ENCODE data around the gene RPL10L. TPM values are rescaled to one million over a fixed set of nuclear protein-coding genes. Genes with fewer than 3 reads are reported as not detected.

Gene RPL10L
- not detected for polyA plus RNA-seq (2012; ENCODE audit: insufficient read depth, insufficient read length)

DNA sequence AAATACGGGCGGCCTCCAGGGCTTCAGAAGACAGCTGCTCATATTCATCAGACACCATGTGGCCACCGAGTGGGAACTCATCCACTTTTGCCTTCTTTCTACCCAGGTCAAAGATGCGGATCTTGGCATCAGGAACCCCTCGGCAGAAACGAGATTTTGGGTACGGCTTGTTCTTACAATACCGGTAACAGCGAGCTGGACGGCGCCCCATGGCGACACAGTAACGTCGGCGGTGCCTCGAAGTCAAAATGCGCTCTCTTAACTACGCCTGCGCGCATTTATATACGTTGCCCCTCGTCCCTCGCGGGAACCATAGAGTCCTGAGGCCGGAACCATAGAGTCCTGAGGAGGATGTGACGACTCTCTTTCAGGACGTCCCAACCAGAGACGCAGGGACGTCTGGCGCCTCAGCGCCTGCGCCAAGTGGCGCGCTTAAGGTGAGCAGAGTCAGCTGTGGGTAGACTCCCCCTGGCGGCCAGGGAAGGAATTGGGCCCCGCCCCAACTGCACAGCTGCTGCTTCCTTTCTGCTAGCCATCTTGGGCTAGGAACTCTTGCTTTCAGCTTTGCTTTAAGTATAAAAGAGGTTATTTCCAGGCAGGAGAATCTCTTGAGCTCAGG, at the start of gene RPL10L:
TSS of gene RPL10L (minus strand) at position 256 of the 619 bp plus-strand sequence. CDS start at position 211, 45 bp downstream.
- no peak within 1 kb of the TSS for H3K4me3 ChIP-seq (ENCODE audit: low read length)
- no peak for DNase-seq (ENCODE audit: low read depth, low spot score)

DNA sequence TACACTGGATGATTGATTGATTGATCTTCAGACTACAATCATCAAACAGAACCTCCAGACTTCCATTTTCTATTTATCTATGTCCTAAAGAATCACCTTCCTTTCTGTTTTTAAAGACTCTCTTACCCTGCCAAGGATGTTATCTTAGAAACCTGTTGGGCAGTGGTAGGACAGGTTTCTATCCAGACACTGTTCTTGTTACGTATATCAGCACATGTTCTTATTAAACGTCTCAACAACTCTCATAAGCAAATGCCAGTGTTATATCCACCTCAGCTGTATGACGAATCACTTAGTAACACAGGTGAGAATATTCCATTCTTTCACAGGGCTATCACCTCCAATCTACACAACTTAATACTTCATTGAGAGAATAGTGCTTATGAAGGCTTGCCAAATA, 40.2 kb upstream of the RPL10L start:
- no peak overlapping the region for H3K4me3 ChIP-seq (ENCODE audit: low read length)
- DNase-seq (ENCODE audit: low read depth, low spot score) = no peak

DNA sequence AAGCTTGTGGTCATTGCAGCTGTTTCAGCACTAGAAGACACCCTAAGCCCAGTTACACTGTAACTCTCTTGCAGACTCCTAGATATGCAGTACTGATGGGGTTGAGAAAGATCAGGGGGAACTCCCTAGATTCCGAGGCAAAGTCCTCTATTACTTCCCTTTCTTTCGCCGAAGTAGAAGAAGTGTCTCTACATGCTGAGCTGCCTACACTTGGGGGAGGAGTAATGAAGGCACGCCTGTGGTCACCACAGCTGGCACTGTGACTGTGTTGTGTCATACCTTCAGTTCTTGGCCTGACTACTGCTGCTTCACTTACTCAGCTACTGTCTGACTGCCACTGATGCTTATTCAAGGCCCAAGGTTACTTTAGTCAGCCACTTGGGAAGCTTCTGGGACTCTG, 35.1 kb upstream of the RPL10L start:
- H3K4me3 ChIP-seq (ENCODE audit: low read length) = no peak overlapping the region
- DNase-seq (ENCODE audit: low read depth, low spot score) = no peak

DNA sequence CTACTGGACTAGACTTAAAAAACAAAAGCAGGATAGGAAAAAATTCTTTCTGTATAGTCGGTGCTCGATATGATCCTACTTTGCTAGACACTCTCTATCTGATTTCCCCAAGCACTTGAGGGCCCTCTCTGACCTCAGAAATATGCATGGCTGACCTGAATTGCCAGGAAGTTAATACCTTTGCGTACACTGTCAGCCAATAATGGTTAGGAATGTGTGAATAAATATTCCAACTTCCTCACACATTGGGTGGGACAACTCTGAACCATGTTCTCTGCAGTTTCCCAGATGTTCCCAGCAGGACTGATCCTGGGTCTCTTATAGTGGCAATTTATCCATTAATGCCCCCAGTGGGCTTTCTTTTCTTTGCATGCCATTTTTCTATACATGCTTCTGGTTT, 20.5 kb upstream of the RPL10L start:
- no peak overlapping the region for H3K4me3 ChIP-seq (ENCODE audit: low read length)
- DNase-seq (ENCODE audit: low read depth, low spot score) = no peak

DNA sequence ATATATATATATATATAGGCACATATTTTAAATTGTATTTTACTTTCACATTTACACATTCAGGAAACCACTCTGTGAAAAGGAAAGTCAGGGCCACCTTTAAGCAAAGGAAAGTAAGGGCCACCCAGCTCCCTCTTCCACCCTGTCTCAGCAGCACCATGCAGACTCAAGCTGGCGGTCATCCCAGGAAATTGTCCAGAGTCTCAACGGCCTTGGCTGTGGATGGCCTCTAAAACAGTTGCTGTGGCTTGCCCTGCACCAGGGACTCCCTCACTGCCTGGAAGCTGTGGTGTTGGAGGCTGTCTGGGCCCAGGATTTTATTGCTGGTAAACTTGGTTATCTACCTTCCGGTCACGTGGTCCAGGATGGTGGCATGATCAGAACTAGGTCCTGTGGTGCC, 11.8 kb upstream of the RPL10L start:
- DNase-seq (ENCODE audit: low read depth, low spot score) = no peak
- no peak overlapping the region for H3K4me3 ChIP-seq (ENCODE audit: low read length)

- DNase-seq (ENCODE audit: low read depth, low spot score) = no peak
- no peak overlapping the region for H3K4me3 ChIP-seq (ENCODE audit: low read length)
Observed at GRCh38 chr14:46661728-46662127, 10.1 kb upstream of the RPL10L start.

GRCh38 chr14:46653031-46653755, 1.6 kb upstream of the RPL10L start:
- no peak overlapping the region for H3K4me3 ChIP-seq (ENCODE audit: low read length)
- DNase-seq (ENCODE audit: low read depth, low spot score) = no peak

GRCh38 chr14:46646796-46647195, 4.8 kb downstream of the RPL10L start:
- no peak for DNase-seq (ENCODE audit: low read depth, low spot score)
- H3K4me3 ChIP-seq (ENCODE audit: low read length) = no peak overlapping the region

GRCh38 chr14:46626876-46627275, 24.7 kb downstream of the RPL10L start:
- H3K4me3 ChIP-seq (ENCODE audit: low read length) = no peak overlapping the region
- no peak for DNase-seq (ENCODE audit: low read depth, low spot score)

Measured in Jurkat, Clone E6-1 (cell line).